CD4-positive, CD25-positive, alpha-beta regulatory T cell (primary cell): Measurements from ENCODE around the gene SCAP. TPM values are rescaled to one million over a fixed set of nuclear protein-coding genes. Genes with fewer than 3 reads are reported as not detected.
A peak's percentile ranks its signal among the peaks of the same experiment; 100 is the strongest.

Source experiments
- ATAC-seq, 2 donors: fragments of 150-1000 bp; cut with Tn5 transposase; one replicate each; pipeline ENCODE4 v1.10.0; 2021; ENCODE audit warnings: low read depth in 2 of 2, moderate number of reproducible peaks in 2 of 2, moderate library complexity in 1 of 2
- DNase-seq, 3 donors: peaks; one replicate each; pipeline versions ENCODE4 v3.0.0 to v3.0.0-alpha.2; 2012 to 2022; ENCODE audit warnings: mixed read lengths in 1 of 3
- H3K27ac ChIP-seq: one replicate; pipeline ENCODE4 v1.7.0; 2013; ENCODE audit warnings: mild to moderate bottlenecking, low read length; ENCODE audit not compliant: insufficient read depth, poor library complexity, severe bottlenecking
- H3K27me3 ChIP-seq: one replicate; pipeline ENCODE4 v1.7.0; 2013; ENCODE audit warnings: low read length; ENCODE audit not compliant: control insufficient read depth, insufficient read depth
- H3K36me3 ChIP-seq: one replicate; pipeline ENCODE4 v1.7.0; 2013; ENCODE audit warnings: mild to moderate bottlenecking, low read length, moderate library complexity; ENCODE audit not compliant: control insufficient read depth, insufficient read depth
- H3K4me1 ChIP-seq: 2 replicates; pipeline ENCODE4 v1.7.0; 2013; ENCODE audit warnings: mild to moderate bottlenecking, low read length; ENCODE audit not compliant: insufficient read depth, control insufficient read depth, poor library complexity, severe bottlenecking
- H3K4me3 ChIP-seq: one replicate; pipeline ENCODE4 v1.7.0; 2013; ENCODE audit warnings: low read depth, mild to moderate bottlenecking, low read length, moderate library complexity
- H3K9me3 ChIP-seq, 2 experiments: 1 replicate in 1 of 2; 2 replicates in 1 of 2; pipeline ENCODE4 v1.7.0; 2013; ENCODE audit warnings: low read length in 2 of 2, mild to moderate bottlenecking in 1 of 2, moderate library complexity in 1 of 2; ENCODE audit not compliant: control insufficient read depth in 2 of 2
- H3K27ac Mint-ChIP-seq, 3 donors: one replicate each; pipeline ENCODE4 v1.8.0; 2020 to 2022; ENCODE audit warnings: mild to moderate bottlenecking in 3 of 3, mixed read lengths in 3 of 3, moderate library complexity in 2 of 3
- H3K27me3 Mint-ChIP-seq: one replicate; pipeline ENCODE4 v1.8.0; 2022; ENCODE audit warnings: mild to moderate bottlenecking, mixed read lengths
- H3K36me3 Mint-ChIP-seq: one replicate; pipeline ENCODE4 v1.8.0; 2020; ENCODE audit warnings: mixed read lengths
- H3K4me1 Mint-ChIP-seq, 4 donors: one replicate each; pipeline ENCODE4 v1.8.0; 2020 to 2022; ENCODE audit warnings: mixed read lengths in 4 of 4, mild to moderate bottlenecking in 1 of 4
- H3K4me3 Mint-ChIP-seq, 4 donors: one replicate each; pipeline ENCODE4 v1.8.0; 2020 to 2022; ENCODE audit warnings: mild to moderate bottlenecking in 4 of 4, mixed read lengths in 4 of 4, moderate library complexity in 3 of 4
- H3K9me3 Mint-ChIP-seq, 7 donors: one replicate each; pipeline ENCODE4 v1.8.0; 2020 to 2022; ENCODE audit warnings: mixed read lengths in 7 of 7, mild to moderate bottlenecking in 3 of 7, moderate library complexity in 2 of 7
- polyA plus RNA-seq, 4 donors: library from polyadenylated mRNA; unstranded; fragments of 300-500 nt; fragmentation: Illumina TruSeq; gene quantifications; one replicate each; pipeline ENCODE4 v1.2.3, GENCODE V29; 2021
- total RNA-seq: library from RNA; stranded (reverse); gene quantifications from one replicate; pipeline ENCODE4 v1.2.3, GENCODE V29; 2022

SCAP gene
- total and polyA plus RNA-seq, 5 donors from 2014 or later, result 43.2 to 92.4 (median 47.1) TPM

DNA sequence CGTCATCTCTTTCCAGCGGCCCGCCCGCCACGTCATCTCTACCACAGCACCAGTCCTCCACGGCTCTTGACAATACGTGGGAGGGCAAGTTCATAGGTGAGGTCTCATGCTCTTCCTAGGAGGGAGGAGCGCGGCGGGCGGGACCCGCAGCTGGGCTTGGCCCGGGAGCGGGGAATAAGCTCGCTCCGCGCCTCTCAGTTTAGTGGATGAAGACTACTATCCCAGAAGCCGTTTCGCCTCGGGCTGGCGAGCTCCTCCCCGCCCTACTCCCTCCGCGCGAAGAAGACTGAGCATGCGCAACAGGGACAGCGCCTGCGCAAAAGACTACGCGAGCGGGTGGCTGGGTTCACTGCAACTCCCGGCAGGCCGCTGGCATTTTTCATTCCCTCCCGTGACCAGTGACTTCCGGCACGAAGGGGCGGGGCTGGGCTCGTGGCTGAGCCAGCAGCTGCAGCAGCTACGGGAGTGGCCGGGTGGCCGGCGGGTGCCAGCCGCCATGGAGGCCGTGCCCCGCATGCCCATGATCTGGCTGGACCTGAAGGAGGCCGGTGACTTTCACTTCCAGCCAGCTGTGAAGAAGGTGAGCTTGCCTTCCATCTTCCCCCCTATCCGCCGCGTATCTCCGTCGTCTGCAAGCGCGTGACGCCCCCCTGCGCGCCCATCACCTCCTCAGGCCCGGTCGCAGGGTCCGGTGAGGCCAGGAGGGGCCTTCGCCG, 95.0 kb downstream of the SCAP start, which contains the start of gene PTPN23:
Gene PTPN23 (plus strand): TSS at position 421 of the 716 bp plus-strand sequence. CDS start 76 bp downstream, at position 497.
- Mint-ChIP-seq H3K4me1 (peaks cover 25 to 66% (median 46%) of the 10 kb centered on the region in 4 donors), H3K36me3 (peaks cover 2% of the 10 kb centered on the region), H3K27me3 (no peaks in the 10 kb centered on the region), H3K4me3 (peak within 1 kb of the TSS; percentile 92 to 99 (median 98)), H3K9me3 (no peaks in the 10 kb centered on the region), H3K27ac (peak within 1 kb of the TSS; percentile 99 to 100 (median 100))
- no peaks in the 10 kb centered on the region for H3K27me3 ChIP-seq
- peaks cover 3% of the 10 kb centered on the region for H3K36me3 ChIP-seq
- peak within 1 kb of the TSS; percentile 94 for H3K27ac ChIP-seq
- DNase-seq (peak; percentile 98 to 99 (median 99)), ATAC-seq (peak; percentile 80 to 82)
- peak within 1 kb of the TSS; percentile 85 for H3K4me3 ChIP-seq
- H3K4me1 ChIP-seq, result peaks cover 20% of the 10 kb centered on the region
- H3K9me3 ChIP-seq, result no peaks in the 10 kb centered on the region

DNA sequence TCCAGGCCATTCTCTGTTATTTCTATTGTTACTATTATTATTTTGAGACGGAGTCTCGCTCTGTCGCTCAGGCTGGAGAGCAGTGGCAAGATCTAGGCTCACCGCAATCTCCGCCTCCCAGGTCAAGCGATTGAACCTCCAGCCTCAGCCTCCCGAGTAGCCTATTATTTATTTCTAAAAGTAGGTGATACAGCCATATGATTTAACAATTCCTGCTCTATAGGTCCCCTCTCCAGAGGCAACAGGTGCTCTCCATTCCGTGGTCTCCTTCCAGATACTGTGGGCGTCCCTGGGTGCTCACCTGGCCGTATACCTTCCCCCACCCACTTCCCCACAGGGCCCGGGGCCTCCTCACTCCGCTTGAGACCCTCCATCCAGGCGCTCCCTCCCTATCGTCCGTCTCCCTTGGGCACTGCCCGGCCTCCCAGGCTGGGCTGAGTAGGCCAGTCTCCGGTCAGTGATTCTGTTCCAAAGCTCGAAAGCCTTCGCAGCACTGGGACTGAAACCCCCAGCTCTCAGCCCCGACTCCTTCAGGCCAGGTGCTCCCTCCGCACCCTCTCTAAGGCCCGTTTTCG, 95.6 kb downstream of the SCAP start:
- Mint-ChIP-seq H3K4me3 (peak overlapping the region; percentile 92 to 99 (median 98)), H3K27ac (peak overlapping the region; percentile 99 to 100 (median 100)), H3K36me3 (no peaks in the 10 kb centered on the region), H3K9me3 (no peaks in the 10 kb centered on the region), H3K27me3 (no peaks in the 10 kb centered on the region), H3K4me1 (peaks cover 22 to 59% (median 43%) of the 10 kb centered on the region in 4 donors)
- Histone ChIP-seq H3K4me1 (peaks cover 20% of the 10 kb centered on the region), H3K27ac (peak overlapping the region; percentile 94), H3K27me3 (no peaks in the 10 kb centered on the region), H3K9me3 (no peaks in the 10 kb centered on the region), H3K36me3 (peaks cover 3% of the 10 kb centered on the region), H3K4me3 (peak overlapping the region; percentile 85)
- no peak for DNase-seq
- ATAC-seq, result no peak

- H3K4me1 ChIP-seq, result peaks cover 20% of the 10 kb centered on the region
- peaks cover 22 to 55% (median 41%) of the 10 kb centered on the region in 4 donors for H3K4me1 Mint-ChIP-seq
- H3K9me3 ChIP-seq, result no peaks in the 10 kb centered on the region
- peaks cover 3% of the 10 kb centered on the region for H3K36me3 ChIP-seq
- H3K27me3 Mint-ChIP-seq, result no peaks in the 10 kb centered on the region
- H3K36me3 Mint-ChIP-seq, result no peaks in the 10 kb centered on the region
- ATAC-seq (no peak), DNase-seq (no peak)
- peak overlapping the region; percentile 85 for H3K4me3 ChIP-seq
- H3K27ac ChIP-seq, result peak overlapping the region; percentile 94
- no peaks in the 10 kb centered on the region for H3K9me3 Mint-ChIP-seq
- peak overlapping the region; percentile 92 to 99 (median 98) for H3K4me3 Mint-ChIP-seq
- no peaks in the 10 kb centered on the region for H3K27me3 ChIP-seq
- H3K27ac Mint-ChIP-seq, result peak overlapping the region; percentile 12 to 100 (median 100)
These were observed 96.3 kb downstream of the SCAP start for GRCh38 chr3:47379411-47379899.

GRCh38 chr3:47378869-47379268, 96.9 kb downstream of the SCAP start:
- Mint-ChIP-seq H3K9me3 (no peaks in the 10 kb centered on the region), H3K36me3 (no peaks in the 10 kb centered on the region), H3K4me3 (peak overlapping the region in 3 of 4 donors; percentile 92 to 99 (median 97)), H3K27ac (peak overlapping the region in 2 of 3 donors; percentile 20 to 89), H3K27me3 (no peaks in the 10 kb centered on the region), H3K4me1 (peaks cover 22 to 52% (median 38%) of the 10 kb centered on the region in 4 donors)
- no peak overlapping the region for H3K27ac ChIP-seq
- H3K36me3 ChIP-seq, result peaks cover 3% of the 10 kb centered on the region
- DNase-seq (no peak), ATAC-seq (no peak)
- no peak overlapping the region for H3K4me3 ChIP-seq
- no peaks in the 10 kb centered on the region for H3K27me3 ChIP-seq
- H3K4me1 ChIP-seq, result peaks cover 20% of the 10 kb centered on the region
- H3K9me3 ChIP-seq, result no peaks in the 10 kb centered on the region

GRCh38 chr3:47377186-47377585, 98.6 kb downstream of the SCAP start:
- peaks cover 13% of the 10 kb centered on the region for H3K4me1 ChIP-seq
- Mint-ChIP-seq H3K27me3 (no peaks in the 10 kb centered on the region), H3K9me3 (no peaks in the 10 kb centered on the region), H3K36me3 (no peaks in the 10 kb centered on the region), H3K4me1 (peaks cover 13 to 38% (median 27%) of the 10 kb centered on the region in 4 donors), H3K4me3 (no peak overlapping the region), H3K27ac (peak overlapping the region in 1 of 3 donors; percentile 38)
- no peak overlapping the region for H3K27ac ChIP-seq
- ATAC-seq (no peak), DNase-seq (no peak)
- H3K36me3 ChIP-seq, result no peaks in the 10 kb centered on the region
- no peak overlapping the region for H3K4me3 ChIP-seq
- H3K27me3 ChIP-seq, result no peaks in the 10 kb centered on the region
- H3K9me3 ChIP-seq, result no peaks in the 10 kb centered on the region

DNA sequence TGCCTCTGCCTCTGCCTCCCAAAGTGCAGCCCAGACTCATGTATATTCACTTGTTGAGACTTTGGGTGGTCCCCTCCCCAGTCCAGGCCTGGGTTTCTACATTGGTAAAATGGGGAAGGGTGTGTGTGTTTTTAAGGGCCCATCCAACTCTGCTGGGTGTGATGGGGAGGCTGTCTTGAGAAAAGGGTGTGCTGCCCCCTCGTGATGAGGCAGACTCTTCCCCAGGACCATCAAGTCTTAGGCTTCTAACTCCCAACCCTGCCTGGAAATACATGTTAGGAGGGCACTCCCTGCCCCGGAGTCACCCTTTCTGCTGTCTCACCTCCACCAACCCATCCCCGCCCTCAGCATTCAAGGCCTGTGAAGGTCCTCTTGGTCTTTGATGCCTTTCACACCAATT, 99.3 kb downstream of the SCAP start:
- no peaks in the 10 kb centered on the region for H3K36me3 Mint-ChIP-seq
- Histone ChIP-seq H3K27ac (no peak overlapping the region), H3K9me3 (no peaks in the 10 kb centered on the region), H3K4me3 (no peak overlapping the region), H3K27me3 (no peaks in the 10 kb centered on the region), H3K36me3 (no peaks in the 10 kb centered on the region), H3K4me1 (peaks cover 13% of the 10 kb centered on the region)
- H3K9me3 Mint-ChIP-seq, result no peaks in the 10 kb centered on the region
- peaks cover 9 to 30% (median 21%) of the 10 kb centered on the region in 4 donors for H3K4me1 Mint-ChIP-seq
- peak overlapping the region in 1 of 3 donors; percentile 38 for H3K27ac Mint-ChIP-seq
- DNase-seq (no peak), ATAC-seq (no peak)
- no peak overlapping the region for H3K4me3 Mint-ChIP-seq
- no peaks in the 10 kb centered on the region for H3K27me3 Mint-ChIP-seq

DNA sequence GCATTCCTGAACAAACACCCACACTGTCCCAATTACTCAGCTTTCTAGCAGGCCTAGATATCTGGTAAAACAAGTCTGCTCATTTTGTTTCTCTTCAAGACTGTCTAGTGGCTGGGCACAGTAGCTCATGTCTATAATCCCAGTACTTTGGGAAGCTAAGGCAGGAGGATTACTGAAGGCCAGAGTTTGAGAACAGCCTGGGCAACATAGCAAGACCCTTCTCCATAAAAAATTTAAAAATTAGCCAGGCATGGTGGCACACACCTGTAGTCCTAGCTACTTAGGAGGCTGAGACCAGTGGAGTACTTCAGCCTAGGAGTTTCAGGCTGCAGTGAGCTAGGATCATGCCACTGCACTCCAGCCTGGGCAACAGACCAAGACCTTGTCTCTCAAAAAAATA, 101.2 kb downstream of the SCAP start:
- Histone ChIP-seq H3K36me3 (no peaks in the 10 kb centered on the region), H3K27me3 (no peaks in the 10 kb centered on the region), H3K27ac (no peak overlapping the region), H3K4me1 (peaks cover 4% of the 10 kb centered on the region), H3K4me3 (no peak overlapping the region), H3K9me3 (no peaks in the 10 kb centered on the region)
- Mint-ChIP-seq H3K4me1 (peaks cover under 1 to 14% (median 9%) of the 10 kb centered on the region in 4 donors), H3K27ac (no peak overlapping the region), H3K9me3 (no peaks in the 10 kb centered on the region), H3K36me3 (no peaks in the 10 kb centered on the region), H3K27me3 (no peaks in the 10 kb centered on the region), H3K4me3 (no peak overlapping the region)
- no peak for ATAC-seq
- DNase-seq, result no peak
